Measurements from ENCODE around the gene PCDHGA4.
"Not testable (repeated sequence)": the region's sequence is repeated elsewhere in the genome, so short reads cannot be mapped to it uniquely, and the experiment has no call there.

The PCDHGA4 gene

DNA sequence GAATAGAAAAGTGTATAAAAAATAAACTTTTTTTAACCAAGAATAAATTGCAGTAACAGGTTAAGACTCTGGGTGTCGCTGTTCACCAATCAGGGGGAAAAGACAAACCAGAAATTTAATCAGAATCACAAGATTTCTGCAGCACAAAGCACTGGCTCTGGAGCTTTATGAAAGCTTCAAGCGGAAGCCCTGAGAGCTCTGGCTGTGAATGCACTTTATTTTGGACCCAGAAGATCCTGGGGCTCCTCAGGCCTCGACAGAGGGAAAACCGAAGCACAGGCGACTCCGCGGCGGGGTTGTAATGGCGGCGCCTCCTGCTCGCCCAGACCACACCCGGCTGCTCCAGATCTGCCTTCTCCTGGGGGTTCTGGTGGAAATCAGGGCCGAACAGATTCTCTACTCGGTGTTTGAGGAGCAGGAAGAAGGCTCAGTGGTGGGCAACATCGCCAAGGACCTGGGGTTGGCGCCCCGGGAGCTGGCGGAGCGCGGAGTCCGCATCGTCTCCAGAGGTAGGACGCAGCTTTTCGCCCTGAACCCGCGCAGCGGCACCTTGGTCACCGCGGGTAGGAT is at the start of gene PCDHGA4:
PCDHGA4 (plus strand) TSS at position 122 of the 570 bp plus-strand sequence; CDS start at position 209, 87 bp downstream.
- DNase-seq: no peak

DNA sequence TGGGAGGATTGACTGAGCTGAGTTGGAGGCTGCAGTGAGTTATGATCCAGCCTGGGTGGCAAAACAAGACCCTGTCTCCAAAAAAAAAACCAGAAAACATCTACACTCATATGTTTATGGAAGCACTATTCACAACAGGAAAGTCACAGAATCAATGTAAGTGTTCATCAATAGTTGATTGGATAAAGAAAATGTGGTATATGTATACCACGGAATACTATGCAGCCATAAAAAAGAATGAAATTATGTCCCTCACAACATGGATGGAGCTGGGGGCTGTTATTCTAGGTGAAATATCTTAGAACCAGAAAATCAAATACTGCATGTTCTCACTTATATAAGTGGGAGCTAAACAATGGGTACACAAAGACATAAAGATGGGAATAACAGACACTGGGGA is 48.2 kb upstream of the PCDHGA4 start:
- no peak for DNase-seq

DNA sequence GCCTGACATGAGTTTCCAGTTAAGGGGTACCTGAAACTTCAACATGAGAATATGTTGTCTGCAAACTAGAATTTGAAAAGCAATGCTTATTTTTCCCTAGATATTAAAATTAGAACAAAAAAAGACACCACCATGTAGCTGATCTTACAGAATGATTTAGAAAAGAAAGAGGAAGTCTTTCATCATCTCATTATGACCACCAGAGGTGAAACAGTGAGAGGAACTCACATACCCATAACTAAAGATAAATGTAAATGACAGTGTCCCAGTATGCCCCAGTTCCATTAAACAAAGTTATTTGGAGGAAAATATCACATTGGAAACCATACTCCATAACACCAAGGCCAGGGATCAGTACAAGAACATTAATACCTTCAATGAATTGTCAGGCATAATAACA is 41.1 kb upstream of the PCDHGA4 start:
- no peak for DNase-seq

DNA sequence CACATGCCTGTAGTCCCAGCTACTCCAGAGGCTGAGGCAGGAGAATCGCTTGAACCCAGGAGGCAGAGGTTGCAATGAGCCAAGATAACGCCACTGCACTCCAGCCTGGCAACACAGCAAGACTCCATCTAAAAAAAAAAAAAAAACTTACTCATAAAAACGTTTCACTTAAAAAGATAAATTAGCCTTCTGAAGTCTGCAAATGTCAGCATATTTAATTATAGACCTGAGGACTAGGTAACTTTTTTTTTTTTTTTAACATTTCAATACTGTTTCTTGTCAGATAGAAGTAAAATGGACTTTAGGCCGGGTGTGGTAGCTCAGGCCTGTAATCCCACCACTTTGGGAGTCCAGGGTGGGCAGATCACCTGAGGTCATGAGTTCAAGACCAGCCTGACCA is 37.9 kb upstream of the PCDHGA4 start:
- not testable (repeated sequence) for DNase-seq

DNA sequence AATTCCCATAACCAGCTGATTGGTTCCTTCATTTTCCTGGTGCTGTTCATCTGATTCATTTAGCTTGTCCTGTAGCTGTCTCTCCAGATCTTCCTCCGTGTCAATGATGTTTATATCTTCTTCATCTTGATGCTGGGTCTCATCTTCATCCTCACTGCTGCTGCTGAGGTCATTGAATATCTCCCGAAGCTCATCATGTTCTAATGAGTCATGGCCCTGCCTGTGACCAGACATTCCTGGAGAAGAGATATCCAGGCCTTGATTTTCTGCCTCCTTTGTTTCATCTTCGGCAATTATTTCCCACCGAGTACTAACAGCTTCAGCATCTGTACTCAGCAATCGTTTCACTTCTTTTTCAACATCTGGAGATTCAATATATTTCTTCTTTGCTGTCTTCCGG is 35.6 kb upstream of the PCDHGA4 start:
- DNase-seq: no peak

DNA sequence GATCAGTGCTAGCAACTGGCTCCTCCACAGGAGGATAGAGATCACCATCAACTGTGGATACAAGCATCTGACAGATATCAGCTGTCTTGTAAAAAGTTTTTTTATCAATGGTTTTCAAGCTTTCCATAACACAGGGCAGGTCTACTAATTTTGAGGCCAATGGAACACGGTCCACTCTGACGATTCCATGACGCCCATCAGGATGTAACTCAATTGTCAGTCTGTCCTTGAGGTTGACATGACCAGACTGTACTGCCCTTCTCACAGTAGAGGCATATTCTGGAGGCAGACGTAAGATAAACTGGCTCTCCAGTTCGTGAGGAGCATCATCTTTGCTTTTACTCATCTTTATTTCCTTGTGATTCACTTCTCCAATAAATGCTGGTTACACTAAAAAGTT is 35.1 kb upstream of the PCDHGA4 start:
- no peak for DNase-seq

DNA sequence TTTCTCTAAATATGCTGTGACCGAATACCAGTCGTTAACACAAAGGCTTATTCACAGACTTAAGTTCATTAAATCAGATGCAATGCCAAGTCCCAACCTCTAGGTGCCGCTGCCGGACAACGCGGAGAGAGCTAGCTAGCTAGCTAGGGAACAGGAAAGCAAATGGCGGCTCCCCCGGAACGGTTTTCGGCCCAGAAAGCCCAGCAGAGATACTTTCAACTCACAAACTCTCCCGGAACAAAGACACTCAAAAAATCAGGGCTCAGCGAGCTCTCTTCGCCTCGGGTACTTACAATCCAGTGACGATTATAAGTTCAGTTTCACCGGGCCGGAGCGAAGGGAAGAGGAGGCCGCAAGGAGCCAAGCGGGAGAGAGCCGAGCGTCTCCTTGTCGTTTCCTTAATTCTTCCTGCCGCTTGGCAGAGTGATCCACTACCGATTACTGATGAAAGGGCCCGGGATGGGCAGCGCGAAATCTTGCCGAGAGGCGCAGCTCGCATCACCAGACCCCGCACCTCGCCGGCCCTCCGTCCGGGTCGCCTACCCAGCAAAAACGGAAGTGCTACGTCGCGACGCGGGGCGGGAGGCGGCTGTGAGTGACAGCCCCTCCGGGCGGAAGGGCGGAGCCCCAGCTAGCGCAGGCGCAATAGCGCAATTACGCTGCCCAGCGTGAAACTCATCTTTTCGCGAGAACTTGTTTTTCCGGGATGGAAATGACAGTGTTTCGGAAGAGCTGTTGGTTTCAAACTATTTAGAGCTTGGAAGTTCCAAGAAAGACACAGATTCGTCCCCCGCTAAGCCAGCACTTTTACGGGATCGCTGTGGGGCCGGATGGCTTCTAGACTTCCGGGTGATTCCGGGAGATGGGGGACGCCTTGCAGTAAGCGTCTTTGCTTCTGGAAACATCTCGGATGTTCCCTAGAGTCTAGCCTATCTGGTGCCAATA is 34.3 kb upstream of the PCDHGA4 start, which contains the start of gene TAF7:
TAF7 (minus strand) TSS at position 560 of the 945 bp plus-strand sequence. CDS start 740 bp downstream, outside the sequence.
- peak; percentile 22 for DNase-seq

DNA sequence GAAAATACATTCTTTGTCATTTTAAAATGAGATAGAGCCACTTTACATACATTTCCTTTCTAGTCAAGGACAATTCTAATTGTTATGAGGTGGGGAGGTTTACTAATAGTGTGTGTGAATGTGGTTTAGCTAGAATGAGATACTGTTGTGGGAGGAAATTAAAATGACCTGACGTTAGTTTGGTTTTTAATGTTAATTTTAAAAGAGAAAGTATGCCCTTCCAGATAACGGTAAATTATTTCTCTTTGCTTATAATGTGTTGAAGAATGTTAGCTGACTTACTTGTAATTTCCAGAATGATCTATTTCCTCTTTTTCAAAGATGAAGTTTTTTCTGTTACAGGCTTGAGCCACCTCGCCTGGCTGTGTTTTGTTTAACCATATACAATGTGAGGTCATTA is 32.6 kb upstream of the PCDHGA4 start:
- no peak for DNase-seq

DNA sequence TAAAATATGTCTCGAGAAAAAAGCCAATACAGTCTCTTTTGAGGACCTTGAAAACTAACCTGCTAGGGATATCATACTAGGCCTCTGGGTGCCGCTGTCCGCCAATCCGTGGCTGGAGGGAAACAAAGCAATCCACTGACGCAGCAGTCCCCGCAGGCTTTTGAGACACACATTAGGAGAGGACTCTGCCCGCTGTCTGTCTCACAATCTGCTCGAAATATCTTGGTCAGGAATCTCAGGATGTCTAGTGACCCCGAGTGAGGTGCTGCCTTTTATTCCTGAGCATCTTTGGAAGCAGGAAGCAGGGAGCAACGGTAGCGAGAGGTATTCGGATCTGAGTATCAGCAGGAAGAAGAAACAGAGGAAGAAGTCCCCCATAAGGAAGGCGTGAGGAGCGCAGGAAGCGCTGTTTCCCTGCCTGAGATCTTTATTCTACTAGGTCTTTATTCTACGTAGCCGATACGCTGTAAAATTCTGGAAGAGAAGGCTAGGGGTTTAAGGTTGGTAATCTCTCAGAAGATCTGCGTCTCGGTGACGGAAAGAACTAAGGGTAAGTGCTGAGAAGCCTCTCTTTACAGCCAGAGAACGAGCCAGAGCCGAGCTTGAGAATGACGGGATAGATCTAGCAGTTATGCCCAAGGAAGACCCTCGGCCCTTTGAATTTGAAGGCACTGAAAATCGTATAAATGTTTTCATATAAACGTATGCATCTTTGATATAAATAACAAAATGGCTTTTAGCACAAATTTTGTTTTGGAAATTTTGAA is 28.6 kb upstream of the PCDHGA4 start:
- DNase-seq: no peak

DNA sequence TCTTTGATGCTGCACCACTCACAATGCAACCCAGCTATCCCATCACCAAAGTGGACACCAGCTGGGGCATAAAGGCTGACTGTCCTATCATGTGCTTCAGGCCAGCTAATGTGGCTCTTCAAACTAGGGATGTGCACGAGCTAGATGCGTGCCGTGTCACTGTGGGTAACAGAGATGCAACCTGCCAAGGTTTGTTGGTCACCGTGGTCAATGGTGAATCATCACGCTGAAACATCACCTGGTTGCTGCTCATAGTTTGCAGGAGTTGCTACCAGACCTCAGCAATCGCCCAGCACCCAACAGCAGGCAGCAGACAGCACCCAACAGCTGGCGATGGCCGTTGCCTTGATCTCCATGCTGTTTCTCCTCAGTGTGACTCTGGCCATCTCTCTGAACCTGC is 26.6 kb upstream of the PCDHGA4 start:
- DNase-seq: no peak

DNA sequence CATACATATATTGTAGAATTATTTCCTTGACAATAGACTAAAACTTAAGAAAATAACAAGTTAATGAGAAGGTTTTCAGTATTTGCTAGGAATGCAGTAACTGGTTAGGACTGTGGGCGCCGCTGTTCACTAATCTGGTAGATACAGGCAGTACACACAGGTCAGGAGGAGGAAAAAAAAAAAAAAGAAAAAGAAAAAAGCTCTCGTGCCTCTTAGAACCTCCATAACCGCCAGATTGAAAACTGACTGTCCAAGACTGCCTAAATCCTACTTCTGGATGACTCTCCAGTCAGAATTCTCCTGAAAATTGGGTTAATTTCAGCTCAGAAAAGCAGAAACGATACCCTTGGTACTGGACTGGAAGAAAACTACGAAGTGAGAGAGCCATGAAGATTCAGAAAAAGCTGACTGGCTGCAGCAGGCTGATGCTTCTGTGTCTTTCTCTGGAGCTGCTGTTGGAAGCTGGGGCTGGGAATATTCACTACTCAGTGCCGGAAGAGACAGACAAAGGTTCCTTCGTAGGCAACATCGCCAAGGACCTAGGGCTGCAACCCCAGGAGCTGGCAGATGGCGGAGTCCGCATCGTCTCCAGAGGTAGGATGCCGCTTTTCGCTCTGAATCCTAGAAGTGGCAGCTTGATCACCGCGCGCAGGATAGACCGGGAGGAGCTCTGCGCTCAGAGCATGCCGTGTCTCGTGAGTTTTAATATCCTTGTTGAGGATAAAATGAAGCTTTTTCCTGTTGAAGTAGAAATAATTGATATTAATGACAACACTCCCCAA is 24.3 kb upstream of the PCDHGA4 start, which contains the start of gene PCDHGA1:
PCDHGA1 (plus strand) TSS at position 216 of the 782 bp plus-strand sequence.
- DNase-seq: no peak

DNA sequence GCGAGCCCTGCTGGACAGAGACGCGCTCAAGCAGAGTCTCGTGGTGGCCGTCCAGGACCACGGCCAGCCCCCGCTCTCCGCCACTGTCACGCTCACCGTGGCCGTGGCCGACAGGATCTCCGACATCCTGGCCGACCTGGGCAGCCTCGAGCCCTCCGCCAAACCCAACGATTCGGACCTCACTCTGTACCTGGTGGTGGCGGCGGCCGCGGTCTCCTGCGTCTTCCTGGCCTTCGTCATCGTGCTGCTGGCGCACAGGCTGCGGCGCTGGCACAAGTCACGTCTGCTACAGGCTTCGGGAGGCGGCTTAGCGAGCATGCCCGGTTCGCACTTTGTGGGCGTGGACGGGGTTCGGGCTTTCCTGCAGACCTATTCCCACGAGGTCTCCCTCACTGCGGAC is 22.2 kb upstream of the PCDHGA4 start:
- not testable (repeated sequence) for DNase-seq

DNA sequence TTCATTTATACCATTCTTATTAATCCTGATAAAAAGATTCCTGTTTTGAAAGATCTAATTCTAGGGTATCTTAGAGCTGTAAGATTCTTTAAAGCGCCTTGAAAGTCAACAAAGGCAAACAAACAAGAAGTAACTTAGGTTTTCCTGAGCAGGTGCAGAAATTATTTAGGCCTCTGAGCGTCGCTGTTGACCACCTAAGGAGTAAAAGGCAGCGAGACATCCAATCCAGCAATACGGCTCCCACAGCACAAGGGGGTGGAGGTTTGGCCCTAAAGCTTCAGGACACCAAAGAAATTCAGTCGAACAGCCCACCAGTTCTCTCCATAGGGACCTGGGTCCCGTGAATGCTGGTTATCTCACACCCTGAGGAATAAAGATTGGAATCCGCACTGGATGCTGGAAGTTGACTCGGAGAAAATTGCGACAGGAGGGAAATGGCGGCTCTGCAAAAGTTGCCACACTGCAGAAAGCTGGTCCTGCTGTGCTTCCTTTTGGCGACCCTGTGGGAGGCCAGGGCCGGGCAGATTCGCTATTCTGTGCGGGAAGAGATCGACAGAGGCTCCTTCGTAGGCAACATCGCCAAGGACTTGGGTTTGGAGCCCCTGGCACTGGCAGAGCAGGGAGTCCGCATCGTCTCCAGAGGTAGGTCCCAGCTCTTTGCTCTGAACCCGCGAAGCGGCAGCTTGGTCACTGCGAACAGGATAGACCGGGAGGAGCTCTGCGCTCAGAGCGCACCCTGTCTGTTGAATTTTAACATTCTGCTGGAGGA is 16.1 kb upstream of the PCDHGA4 start, which contains the start of gene PCDHGA2:
PCDHGA2 (plus strand) TSS at position 223 of the 769 bp plus-strand sequence.
- no peak for DNase-seq

DNA sequence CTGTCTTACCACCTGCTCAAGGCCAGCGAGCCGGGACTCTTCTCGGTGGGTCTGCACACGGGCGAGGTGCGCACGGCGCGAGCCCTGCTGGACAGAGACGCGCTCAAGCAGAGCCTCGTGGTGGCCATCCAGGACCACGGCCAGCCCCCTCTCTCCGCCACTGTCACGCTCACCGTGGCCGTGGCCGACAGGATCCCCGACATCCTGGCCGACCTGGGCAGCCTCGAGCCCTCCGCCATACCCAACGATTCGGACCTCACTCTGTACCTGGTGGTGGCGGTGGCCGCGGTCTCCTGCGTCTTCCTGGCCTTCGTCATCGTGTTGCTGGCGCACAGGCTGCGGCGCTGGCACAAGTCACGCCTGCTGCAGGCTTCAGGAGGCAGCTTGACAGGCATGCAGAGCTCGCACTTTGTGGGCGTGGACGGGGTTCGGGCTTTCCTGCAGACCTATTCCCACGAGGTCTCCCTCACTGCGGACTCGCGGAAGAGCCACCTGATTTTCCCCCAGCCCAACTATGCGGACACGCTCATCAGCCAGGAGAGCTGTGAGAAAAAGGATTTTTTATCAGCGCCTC is 14.0 kb upstream of the PCDHGA4 start:
- DNase-seq: not testable (repeated sequence)

DNA sequence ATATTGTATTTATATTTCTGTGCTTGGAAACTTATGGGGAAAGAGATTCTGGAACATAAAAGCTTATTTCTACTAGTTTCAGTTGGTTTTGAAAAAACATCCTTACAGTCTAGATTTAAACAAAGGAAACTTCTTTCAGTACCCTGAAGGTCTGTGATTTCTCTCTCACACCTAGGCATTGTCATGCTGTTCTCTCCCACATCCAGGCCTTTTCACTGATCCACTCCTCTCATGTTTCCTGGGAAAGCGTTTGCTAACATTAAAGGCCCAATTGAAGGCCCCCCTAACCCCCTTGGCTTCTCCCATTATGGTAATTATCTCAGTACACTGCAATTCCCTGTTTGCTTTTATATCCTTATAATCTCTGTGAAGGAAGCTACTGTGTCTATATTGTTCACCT is 12.0 kb upstream of the PCDHGA4 start:
- no peak for DNase-seq

DNA sequence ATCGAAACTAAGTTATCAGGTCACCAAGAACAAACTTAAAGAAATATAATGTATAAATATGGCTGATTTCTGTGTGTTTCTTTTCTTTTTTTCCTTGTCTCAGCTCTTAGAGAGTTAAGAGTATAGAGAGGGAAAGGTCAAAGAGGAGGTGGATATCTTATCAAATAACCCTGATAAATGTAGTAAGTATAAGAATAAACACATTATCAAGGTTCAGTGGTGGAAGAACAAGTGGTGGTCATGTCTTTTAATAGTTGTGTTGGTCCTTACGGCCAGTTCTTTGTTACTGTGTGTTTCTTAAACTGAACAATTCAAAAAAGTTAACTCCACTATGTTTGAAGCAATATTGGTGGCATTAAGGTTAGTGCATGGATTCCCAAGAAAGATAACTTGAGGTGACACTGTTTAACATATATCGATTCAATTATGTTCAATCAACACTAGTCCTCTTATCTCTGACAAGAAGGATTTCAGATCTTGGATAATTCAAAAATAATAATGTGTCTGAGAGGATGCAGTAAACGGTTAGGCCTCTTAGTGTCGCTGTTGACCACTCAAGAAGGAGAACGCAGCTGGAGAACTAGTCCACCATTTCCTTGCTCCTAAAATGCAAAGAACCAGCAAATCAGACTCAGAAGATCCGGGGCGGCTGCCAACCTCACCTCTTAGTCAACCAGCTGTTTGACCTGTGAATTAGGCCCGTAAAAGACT is 11.4 kb upstream of the PCDHGA4 start, which contains the start of gene PCDHGA3:
PCDHGA3 (plus strand) TSS at position 588 of the 711 bp plus-strand sequence. CDS start 205 bp downstream, outside the sequence.
- DNase-seq: no peak

DNA sequence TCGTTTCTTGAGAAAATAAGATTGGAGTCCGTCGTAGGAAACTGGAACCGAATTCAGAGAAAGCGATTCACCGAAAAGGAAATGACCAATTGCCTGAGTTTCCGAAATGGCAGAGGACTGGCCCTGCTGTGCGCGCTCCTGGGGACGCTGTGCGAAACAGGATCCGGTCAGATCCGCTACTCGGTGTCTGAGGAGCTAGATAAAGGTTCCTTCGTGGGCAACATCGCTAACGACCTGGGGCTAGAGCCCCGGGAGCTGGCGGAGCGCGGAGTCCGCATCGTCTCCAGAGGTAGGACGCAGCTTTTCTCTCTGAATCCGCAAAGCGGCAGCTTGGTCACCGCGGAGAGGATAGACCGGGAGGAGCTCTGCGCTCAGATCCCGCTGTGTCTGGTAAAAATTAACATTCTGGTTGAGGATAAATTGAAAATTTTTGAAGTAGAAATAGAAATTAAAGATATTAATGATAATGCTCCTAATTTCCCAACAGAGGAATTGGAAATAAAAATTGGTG is 10.8 kb upstream of the PCDHGA4 start:
- no peak for DNase-seq

DNA sequence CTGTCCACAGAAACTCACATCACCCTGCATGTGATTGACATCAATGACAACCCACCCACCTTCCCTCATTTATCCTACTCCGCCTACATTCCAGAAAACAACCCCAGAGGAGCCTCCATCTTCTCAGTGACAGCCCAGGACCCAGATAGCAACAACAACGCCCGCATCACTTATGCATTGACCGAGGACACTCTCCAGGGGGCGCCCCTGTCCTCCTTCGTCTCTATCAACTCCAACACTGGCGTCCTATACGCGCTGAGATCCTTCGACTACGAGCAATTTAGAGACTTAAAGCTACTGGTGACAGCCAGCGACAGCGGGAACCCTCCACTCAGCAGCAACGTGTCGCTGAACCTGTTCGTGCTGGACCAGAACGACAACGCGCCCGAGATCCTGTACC is 9.5 kb upstream of the PCDHGA4 start:
- no peak for DNase-seq

DNA sequence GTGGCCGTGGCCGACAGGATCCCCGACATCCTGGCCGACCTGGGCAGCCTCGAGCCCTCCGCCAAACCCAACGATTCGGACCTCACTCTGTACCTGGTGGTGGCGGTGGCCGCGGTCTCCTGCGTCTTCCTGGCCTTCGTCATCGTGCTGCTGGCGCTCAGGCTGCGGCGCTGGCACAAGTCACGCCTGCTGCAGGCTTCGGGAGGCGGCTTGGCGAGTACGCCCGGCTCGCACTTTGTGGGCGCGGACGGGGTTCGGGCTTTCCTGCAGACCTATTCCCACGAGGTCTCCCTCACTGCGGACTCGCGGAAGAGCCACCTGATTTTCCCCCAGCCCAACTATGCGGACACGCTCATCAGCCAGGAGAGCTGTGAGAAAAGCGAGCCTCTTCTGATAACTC is 8.8 kb upstream of the PCDHGA4 start:
- DNase-seq: not testable (repeated sequence)

All from NCI-H1417 treated with DMSO at 0.1 percent for 48 hours (cell line).